Hematopoietic multipotent progenitor cell treated with erythropoietin and hydrocortisone succinate and interleukin-3 and kit ligand, for 8 days (in vitro differentiated cells): ENCODE results near the gene DLX3.

Experiments
- DNase-seq: peaks from one replicate; pipeline ENCODE4 v3.0.0-alpha.2; 2015

The DLX3 gene

DNA sequence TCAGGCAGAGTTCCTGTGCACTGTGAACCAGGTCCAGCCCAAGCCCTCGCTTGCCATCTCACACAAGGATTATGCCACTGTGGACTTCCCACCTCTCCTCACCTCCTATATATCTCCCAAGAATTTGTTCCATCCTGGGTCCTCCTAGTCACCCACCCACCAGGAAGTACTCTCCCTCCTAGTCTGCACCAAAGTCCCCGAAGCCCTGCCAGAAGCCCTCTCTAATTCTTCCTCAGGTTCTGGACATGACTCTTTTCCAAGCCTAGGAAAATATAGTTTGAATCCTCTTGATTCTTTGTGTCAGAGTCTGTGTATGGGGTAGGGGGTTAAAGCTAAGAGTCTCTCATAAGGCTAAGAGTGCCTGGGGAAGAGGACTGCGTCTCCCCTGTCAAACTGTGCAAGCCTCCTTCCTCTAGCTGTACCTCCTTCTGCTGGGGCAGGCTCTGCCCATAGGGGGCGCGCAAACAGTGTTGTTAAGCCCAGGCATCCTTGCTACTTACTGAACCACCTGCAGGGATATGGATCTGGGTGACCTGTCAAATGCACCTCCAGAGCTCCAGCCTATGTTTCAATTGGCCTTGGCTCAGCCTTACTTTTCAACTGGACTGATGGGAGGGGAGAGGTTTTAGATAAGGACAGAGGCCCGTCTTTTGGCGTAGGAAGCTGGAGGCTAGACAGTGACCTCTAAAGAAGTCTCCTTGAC, 42.7 kb downstream of the DLX3 start:
- DNase-seq: peak; percentile 68

DNA sequence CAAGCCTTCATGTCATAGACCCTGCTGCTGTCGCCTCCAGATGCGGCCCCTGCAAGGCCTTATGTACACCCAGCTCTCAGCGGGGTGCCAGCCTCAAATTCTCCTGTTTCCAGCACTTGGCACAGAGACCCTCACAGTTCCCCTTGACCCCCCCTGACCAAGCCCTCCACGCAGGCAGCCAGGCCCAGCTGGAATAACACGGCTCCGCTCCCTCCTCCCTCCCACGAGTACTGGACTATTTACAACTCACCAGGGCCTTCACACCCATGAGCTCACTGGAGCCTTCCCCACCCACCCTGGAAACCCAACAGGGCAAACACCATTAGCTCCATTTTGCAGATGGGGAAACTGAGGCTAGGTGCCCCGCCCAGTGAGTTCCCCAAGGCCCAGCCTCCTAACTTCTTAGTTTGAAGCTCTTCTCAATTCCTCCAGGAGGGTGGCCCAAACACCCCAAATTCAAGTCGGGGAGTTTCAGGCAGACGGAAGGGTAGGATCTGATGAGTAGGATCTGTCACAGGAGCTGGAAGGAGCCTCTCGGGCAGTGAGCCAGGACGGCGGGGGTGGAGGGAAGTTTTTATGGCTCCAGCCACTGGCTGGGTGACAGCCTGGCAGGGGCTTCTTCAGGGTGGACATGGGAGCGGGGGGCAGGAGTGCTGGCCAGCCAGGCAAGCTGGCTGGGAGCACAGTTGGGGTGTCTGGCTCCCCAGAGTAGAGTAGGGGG, 43.5 kb downstream of the DLX3 start:
- no peak for DNase-seq

- no peak for DNase-seq
Measured at GRCh38 chr17:49949634-49950033, 45.4 kb downstream of the DLX3 start.

- DNase-seq: no peak
Measured at GRCh38 chr17:49946964-49947584, 48.0 kb downstream of the DLX3 start.

DNA sequence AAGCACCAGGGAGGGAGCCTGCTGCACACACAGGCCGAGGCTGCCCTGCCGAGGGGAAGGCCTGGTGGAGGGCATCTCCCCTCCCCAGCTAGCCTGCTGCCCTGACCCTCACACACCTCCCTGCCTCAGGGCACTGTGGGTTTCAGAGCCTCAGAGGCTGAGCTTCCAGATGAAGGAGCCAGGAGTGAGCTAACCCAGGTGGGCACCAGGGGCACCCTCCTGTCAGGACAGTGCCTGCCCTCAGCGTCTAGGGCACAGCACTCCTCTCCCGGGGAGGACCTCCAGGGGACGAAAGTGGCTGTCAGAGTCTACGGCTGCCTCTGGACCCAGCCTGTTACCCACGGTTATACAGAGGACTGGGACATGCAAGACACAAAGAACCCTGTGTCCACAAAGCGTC, 48.8 kb downstream of the DLX3 start:
- no peak for DNase-seq

GRCh38 chr17:49944273-49944870, 50.7 kb downstream of the DLX3 start:
- no peak for DNase-seq

DNA sequence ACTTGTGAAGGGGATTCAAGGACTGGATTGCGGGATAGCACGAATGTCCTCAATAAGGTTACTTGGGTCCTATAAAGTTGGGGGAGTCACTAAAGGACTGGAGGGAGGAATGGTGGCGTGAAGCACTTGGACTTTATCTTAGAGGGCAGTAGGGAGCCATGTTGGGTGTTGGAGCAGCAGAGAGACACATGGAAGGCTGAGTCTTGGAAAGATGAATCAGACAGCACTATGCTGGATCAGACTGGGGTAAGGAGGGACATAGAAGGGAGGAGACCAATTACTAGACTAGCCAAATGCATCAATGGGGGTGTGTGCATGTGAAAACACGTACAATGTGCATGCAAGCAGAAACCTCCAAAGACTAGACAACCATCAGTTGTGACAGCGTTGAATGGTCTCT, 52.1 kb downstream of the DLX3 start:
- DNase-seq: no peak

DNA sequence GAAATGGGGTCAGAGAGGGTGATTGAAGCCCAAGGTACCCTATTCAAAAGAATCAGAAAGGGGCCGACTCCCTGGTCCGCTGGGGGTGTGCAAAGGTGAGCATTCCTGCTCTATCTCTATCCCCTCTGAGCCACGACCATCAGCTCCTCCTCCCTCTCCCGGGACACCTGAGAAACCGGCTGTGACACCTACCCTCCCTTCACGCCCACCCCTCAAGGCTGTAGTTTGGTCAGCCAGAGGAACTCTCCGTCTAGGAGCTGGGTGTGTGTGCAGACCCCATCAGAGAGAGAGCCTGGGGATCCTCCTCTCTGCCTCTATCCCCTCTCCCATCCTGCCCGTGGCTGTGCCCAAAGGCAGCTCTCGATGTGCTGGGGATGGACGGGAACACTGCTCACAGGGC, 53.6 kb downstream of the DLX3 start:
- no peak for DNase-seq
